ENCODE results near the gene PSG1.
"Not testable (repeated sequence)": the region's sequence is repeated elsewhere in the genome, so short reads cannot be mapped to it uniquely, and the experiment has no call there.

DNA sequence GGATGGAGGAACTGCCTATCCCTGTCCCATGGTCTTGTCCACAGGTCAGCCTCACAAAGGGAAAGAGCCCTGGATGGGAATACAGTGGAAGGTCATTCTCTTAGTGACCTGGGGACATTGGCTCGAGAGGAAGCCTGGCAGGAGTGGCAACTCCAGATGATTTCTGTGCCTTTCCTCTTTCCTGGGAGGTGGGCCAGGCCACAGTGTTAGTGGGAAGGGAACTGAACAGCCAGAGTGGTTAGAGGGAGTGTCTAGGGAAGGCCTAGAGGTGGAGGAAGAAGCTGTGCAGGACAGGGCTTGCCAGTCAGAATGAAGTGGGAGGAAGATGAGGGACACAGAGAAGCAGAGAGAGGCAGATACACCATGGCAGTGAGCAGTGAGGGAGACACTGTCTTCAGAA, 3.6 kb downstream of the PSG1 start:
- not testable (repeated sequence) for TF ChIP-seq CTCF (IDR thresholded peaks at IDR 0.05; ENCODE audit: borderline replicate concordance, extremely low read depth, low read length, poor library complexity, severe bottlenecking); EZH2 (IDR thresholded peaks at IDR 0.05; ENCODE audit: borderline replicate concordance, low read depth, low read length, severe bottlenecking)

Data from DND-41 (cell line).